OCI-LY1 (cell line): ENCODE data around the gene TTC3.

ENCODE experiments used
- CTCF ChIP-seq: fragments of 200-600 bp; sonication (generic), shearing (Covaris generic); IDR thresholded peaks from 2 replicates; pipeline ENCODE4 v1.5.1; 2017; ENCODE audit warnings: mild to moderate bottlenecking, antibody characterized with exemption, low read length, moderate library complexity, mixed read lengths
- EZH2 ChIP-seq: fragments of 200-600 bp; sonication (generic), shearing (Covaris generic); IDR thresholded peaks from 2 replicates; pipeline ENCODE4 v1.8.0; 2017; ENCODE audit warnings: borderline replicate concordance, mixed run types, mild to moderate bottlenecking, antibody characterized with exemption, low read length, moderate library complexity, mixed read lengths

GRCh38 chr21:37057614-37058013 lies 15.4 kb upstream of the TTC3 start:
- no peak for TF ChIP-seq CTCF
- no peak for TF ChIP-seq EZH2
